A549 treated with AZD2906 at 1 μM for 4 hours (cell line): ENCODE results near the gene CNOT6L. TPM values are rescaled to one million over a fixed set of nuclear protein-coding genes. Genes with fewer than 3 reads are reported as not detected.

Experiments used
- total RNA-seq: library from RNA; stranded (reverse); fragments of 200-300 nt; extraction: Qiagen RNA extraction; gene quantifications from 5 replicates; pipeline ENCODE4 v1.2.3, GENCODE V29; 2022

The CNOT6L gene
- total RNA-seq = 7.5 to 10.5 TPM (median 9.8 TPM) in 5 replicates

DNA sequence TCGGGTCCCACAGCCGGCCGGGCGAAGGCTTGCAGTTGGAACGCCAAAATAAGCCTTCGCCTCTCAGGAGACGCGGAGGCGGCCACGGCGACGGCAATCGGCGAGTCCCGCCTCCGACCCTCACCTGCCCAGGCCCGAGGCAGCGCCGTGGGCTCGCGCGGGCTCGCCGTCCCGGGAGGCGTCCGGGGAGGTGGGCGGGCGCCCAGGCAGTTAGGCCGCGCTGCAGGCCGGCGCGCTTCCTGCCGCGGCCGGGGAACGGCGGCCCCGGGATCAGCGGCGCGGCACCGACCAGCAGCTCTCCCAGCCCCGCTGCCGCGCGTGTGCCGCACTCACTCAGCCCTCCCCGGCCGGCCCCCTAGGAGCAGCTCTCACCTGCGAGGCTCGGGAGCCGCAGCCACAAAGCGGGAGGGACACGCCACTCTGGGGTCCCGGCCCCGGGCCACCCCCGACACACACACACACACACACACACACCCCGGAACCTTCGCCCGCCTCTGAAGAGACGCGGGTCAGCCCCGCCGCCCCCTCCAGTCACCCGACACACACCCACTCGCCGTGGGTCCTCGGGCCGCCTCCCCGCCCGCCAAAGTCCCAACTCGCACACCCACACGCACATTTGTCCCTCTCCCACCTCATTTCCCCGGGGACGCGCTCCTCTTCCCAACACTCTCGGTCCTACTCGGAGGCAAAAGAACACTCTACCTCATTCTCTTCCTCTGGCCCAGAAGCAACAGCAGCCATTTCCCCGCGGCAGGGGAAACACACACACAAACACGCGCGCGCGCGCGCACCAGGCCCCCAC lies at the start of gene CNOT6L:
Gene CNOT6L (minus strand): TSS at position 767 of the 802 bp plus-strand sequence. CDS start 60 bp downstream, at position 707.

DNA sequence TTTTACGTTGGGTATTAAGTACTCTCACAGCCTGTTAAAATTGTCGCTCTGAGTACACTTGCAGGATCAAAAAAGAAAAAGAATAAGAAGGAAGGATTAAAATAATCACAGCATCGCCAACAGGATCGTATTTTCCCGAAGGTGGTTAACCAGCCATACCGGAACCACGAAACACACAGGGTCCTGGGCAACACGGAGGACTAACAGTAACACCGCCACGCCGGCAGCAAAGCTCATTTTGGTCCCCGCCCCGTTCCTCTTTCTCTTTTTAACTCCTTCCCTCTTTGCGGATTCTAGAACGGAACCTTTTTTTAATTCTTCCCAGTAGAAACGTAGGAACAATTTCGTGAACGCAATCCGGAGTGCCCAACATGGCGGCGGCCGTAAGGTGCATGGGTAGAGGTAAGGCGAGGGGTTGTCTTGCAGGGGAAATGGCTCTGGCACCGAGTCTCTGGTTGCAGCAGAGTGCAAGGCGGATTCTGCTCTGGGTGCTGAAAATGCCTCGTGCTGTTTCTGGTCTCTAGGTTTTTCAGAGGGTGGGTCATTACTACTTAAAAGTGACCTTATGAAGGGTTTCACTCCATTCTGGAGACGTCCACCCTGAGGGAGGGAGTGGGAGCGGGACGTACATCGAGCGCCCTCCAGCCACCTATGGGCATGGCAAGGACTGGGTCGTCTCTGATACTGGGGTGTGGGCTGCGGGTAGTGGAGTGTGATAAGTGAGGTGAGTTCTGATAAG lies 43.5 kb upstream of the CNOT6L start, which contains the start of gene MRPL1:
Gene MRPL1 (plus strand): TSS at position 353 of the 739 bp plus-strand sequence. CDS start 19 bp downstream, at position 372.

Other genes starting within 250 kb of the CNOT6L start
- not detected in 5 replicates for gene CXCL13, start 213.5 kb downstream of the CNOT6L start, total RNA-seq
- gene MRPL1, start 43.5 kb upstream of the CNOT6L start, total RNA-seq = 22.9 to 29.3 TPM (median 25.4 TPM) in 5 replicates
- gene FRAS1, start 238.0 kb upstream of the CNOT6L start, total RNA-seq = 2.0 to 2.9 TPM (median 2.5 TPM) in 5 replicates